ENCODE data around the gene CASK. TPM values are rescaled to one million over a fixed set of nuclear protein-coding genes. Genes with fewer than 3 reads are reported as not detected.
"Not testable (repeated sequence)": the region's sequence is repeated elsewhere in the genome, so short reads cannot be mapped to it uniquely, and the experiment has no call there.

Gene CASK
- total RNA-seq, 1 donor from 2014 or later = 15.1 TPM

DNA sequence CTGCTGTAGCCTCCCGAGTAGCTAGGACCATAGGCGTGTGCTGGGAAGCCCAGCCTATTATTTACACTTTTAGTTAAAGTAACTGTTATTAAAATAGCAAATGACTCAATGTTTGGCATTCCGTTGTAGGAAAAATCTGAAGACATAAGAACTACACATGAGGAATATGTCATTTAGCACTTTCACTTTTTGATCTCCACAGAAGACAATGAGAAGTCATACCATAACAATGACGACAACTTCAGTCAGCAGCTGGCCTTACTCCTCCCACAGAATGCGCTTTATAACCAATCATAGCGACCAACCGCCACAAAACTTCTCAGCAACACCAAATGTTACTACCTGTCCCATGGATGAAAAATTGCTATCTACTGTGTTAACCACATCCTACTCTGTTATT lies 227.9 kb downstream of the CASK start:
- DNase-seq (ENCODE audit: low read depth, low spot score) = no peak

DNA sequence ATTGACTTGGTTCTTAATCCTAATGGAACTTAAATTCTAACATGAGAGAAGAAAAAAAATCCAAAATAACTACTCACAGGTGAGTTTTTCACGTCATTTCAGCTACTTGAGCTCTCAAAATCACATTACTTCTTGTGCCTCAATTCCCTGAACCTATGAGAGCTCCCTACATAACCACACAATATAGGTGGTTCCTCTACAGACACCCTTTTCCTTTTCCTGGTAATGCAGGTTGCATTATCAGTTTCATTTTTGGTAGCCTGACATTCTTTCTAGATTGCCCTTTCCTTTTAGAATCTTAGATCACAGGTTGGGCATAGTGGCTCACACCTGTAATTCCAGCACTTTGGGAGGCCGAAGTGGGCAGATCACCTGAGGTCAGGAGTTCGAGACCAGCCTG lies 230.3 kb downstream of the CASK start:
- DNase-seq (ENCODE audit: low read depth, low spot score) = no peak

DNA sequence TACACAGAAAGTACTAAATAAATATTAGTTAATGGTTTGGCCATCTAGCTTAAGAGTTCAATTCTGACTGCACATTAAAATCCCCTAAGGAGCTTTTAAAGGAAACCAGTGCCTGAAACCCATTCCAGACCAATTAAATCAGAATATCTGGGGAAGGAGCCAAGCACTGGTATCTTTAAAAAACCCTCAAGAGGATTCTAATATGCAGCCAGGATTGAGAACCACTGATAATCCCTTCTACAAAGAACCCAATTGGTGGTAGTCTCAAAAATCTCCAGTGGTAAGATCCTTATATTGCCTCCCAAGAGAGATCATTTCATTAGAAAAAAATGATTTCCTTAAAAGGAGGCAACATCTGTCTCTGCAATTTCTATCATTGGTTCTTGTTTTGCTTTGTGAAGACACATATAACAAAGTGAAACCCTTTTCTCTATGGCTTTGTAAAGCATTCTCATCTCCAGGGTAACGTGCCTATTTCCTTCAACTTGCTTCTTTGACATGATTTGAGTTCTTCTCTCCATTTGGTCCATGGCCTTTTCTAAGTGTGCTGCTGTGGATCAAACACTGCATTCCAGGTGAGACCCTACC lies 231.1 kb downstream of the CASK start:
- no peak for DNase-seq (ENCODE audit: low read depth, low spot score)

DNA sequence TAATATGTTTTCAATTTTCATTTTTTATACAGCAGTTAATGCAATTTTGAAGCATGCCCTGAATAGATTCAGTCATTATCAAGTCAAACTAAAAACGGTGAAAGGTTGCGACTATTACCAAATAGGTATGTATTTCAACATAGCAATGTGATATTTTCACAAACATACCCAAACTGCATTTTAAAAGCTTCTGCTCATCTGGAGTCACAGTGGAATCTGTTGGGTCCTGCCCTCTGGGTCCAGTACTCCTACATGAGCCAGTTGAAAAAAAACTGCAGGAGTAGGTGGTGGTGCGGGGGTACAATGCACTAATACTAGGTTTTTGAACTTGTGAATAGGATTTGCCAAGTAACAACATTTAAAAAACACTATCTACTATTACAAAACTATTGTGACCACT lies 233.6 kb downstream of the CASK start:
- DNase-seq (ENCODE audit: low read depth, low spot score) = no peak

DNA sequence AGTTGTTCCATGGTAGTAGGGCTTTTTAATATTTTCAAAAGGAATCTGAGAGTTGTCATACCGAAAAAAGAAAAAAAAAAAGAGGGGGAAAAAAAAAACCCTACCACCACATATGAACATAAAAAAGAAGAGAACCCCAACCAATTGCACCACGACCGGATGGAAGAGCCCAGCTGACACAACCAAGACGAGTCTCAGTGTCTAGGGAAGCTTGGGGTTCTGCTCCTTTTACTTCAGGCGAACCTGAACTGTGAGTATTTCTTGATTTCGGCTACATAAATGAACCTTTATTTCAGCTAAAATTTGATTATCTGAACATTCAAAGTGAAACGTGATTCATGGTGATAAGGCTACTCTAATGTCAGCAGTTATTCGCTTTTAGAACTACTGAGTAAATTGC lies 234.5 kb downstream of the CASK start, which contains the start of gene GPR34:
Gene GPR34, plus strand, starts transcription at position 139 of the 400 bp plus-strand sequence. CDS start 6,661 bp downstream, outside the sequence.
- DNase-seq (ENCODE audit: low read depth, low spot score) = no peak

DNA sequence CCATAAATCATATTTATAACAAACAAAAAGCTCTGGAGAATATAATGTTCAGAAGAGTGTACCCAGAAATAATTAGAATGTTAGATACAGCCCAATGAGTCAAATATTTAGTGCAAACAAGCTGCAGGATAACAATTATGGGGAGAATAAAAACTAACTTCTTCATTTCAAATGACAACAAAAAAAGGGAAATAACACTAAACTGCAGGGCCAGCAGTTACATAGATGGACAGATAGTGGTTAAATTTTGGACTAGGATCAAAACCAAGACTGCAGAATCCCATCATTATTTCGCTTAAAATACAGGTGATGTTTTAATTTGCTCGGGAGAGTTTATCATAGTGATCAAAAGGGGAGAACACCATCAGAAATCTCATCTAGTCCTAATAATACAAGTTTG lies 235.2 kb downstream of the CASK start:
- DNase-seq (ENCODE audit: low read depth, low spot score) = no peak

DNA sequence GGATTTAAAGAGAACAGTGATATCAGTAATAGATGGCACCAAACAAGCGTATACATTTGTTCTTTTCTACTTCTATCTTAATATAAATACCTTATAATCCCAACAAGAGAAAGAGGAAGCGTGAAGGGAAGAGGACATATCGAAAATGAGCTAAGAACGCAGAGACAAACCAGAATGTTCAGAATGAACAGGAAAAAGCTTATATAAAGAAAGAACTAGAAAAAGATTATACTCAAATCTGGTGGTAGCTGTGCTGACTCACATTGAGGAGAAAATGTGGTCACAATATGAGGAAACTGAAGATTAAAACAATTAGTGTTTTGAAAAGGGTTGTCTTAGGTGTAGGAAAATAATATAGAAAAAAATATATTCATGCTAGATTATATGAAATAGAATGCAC lies 236.6 kb downstream of the CASK start:
- DNase-seq (ENCODE audit: low read depth, low spot score) = no peak

DNA sequence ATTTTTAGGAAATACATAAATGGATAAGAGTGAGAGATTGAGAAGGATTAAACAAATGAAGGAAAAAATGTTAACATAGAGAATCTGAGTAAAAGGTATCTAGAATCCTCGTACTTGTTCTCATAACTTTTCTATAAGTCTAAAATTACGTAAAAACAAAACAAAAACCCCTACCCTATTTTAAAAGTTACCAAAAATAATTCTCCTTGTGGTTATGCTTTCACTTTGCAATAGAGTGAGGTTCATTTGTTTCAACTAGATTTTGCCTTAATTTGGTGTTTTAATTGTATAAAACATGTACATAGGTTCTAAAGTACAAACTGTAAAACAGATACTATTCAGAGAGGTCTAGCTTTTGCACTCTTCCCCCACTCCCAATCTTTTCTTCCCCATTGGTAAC lies 238.4 kb downstream of the CASK start:
- DNase-seq (ENCODE audit: low read depth, low spot score) = no peak

DNA sequence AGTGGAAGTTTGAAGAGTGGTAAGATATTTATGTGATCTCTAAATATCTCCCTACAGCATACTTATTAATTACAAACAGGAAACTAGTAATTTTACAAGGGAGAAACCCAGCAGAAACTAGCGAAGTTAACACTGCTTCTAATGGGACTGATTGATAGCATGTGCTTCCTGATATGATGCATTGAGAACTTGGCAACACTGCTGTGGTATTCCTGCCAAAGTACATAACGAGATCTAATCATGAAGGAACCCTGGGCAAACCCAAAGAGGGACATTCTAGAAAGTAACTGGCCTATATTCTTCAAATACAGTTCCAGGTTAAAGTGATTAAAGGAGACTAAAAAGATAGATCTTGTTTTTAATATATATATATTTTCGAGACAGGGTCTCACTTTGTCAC lies 239.2 kb downstream of the CASK start:
- DNase-seq (ENCODE audit: low read depth, low spot score) = peak; percentile 41

DNA sequence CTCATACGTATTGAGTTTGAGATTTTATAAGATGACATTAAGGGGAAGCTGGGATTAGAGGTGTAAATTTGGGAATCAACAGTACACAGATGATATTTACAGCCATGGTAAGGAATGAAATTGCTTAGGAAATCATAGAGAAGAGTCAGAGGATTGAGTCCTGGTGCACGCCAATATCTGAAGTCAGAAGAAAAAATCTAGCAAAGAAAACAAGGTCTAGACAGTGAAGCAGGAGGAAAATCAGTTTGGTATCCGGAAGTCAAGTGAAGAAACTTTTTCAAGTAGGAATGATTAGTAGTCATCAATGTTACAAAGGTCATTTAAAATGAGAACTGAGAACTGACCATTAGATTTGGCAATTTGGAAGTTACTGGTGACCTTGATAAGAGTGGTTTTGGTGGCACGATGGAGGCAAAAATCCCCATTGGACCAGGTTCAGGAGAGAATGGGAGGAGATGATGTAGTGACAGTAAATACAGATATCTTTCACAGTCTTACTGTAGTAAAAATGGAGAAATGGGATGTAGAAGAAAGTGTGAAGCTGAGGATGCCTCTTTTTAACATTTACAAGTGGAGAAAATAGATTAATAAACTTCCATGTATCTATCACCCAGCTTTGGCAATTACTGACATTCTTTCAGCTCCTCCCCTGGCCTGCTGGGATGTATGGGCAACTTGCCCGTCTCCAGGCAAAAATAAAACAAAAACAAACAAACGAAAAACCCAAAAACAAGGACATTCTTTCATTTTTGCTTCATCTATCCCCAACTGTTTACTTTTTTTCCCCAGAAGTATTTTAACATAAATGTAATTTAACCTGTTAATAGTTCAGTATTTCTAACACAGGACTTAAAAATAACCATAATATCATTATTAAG lies 245.9 kb downstream of the CASK start:
- DNase-seq (ENCODE audit: low read depth, low spot score) = no peak

DNA sequence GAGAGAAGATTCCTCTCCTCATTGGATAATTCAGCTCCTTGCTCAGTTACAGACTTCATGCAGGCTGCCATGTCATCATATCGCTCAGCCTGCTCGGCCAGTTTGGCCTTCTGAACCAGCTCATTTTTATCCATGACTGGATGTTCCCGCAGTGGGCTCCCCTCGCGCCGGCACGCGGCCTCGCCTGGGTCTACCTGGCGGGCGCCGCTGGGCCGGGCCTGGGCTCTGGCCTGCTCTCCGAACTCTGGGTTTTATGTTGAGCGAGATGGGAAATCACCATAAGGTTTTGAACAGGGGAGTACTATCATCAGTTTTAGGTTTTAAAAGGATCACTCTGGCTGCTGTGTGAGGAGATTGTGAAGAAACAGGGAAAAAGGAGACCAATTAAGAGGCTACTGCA lies 247.0 kb downstream of the CASK start:
- not testable (repeated sequence) for DNase-seq (ENCODE audit: low read depth, low spot score)

DNA sequence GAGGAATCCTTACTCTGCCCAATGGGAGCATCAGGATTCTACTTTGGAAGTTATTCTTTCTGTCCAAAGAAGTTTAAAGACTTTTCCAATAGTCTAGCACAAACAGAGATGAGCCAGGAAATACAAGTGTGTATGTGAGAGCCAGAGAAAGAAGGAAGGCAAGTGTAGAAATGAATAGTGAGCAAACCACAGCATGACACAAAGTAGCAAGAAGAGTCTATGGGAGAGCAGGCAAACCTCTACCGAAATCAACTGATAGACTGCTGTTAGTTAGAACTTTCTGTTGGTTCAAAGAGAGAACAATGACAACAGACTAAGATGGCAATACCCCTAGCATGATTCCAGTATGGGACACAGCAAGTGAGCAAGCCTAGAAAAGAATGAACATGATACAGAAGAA lies 250.7 kb downstream of the CASK start:
- DNase-seq (ENCODE audit: low read depth, low spot score) = no peak

DNA sequence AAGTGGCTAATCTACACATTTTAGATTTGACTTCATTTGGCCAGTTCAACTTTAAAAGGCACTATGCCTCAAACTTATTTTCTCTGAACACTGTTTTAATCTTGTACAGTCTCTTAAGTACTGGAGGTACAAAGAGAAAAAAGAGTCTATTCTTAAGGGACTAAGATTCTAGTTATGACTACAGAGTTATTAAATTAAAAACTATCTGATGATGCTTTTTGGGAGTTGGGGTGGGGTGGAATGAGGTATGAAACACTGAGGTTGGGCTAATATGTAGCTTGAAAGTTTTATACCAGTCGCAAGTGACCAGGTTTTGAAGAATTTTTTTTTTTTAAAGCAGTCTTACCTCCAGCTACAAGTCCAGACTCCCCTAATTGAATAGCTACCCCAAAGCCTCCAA lies 252.3 kb downstream of the CASK start:
- no peak for DNase-seq (ENCODE audit: low read depth, low spot score)

DNA sequence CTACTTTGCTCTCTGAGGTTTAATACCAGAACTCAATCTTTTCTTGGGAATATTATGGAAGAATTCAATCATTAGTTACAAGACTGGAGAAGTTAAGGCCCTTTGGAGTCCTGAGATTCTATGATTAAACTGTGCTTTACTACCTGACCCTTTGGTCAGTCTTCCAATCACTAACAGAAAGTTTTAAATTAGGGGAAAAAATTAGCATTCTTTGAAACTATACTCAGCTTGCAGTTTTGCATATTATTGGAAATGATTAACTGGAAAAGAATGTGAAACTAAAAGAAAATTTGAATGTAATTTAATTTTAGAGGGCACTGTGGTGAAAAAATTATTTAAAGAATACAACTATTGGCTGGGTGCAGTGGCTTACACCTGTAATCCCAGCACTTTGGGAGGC lies 253.2 kb downstream of the CASK start:
- DNase-seq (ENCODE audit: low read depth, low spot score) = no peak

DNA sequence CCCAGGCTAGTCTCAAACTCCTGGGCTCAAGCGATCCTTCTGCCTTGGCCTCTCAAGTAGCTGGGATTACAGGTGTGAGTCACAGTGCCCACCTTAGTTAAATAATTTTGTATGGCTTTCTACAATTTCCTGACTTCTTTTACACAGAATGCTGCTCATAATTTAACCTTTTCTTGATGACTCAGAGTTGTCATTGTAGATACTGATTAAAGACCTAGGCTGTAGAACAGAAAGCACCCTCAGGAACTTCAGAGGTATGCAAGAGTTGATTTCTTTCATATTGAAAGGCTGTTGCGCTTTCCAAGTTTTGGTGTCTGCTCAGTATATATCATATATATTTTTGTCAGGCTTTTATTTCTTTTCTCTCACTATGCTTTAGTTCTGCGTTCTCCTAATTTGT lies 255.7 kb downstream of the CASK start:
- DNase-seq (ENCODE audit: low read depth, low spot score) = no peak

DNA sequence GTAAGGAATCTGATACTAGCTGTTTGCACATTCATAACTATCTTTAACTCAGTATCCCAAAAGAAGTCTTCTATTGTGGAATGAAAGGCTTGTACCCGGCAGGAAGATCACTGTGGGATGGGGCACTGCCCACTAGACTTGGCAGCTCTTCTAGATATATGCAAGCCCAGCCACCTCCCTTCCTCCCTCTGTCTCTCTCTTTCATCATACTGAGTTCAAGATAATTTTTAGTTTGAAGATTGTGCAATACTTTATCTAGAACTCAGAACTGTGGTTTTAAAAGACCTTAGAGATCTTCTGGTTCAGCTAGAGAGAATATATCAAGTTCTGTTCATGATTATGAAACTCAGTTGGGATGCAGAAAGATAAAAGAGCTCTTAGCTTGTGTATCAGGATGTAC lies 257.1 kb downstream of the CASK start:
- no peak for DNase-seq (ENCODE audit: low read depth, low spot score)

DNA sequence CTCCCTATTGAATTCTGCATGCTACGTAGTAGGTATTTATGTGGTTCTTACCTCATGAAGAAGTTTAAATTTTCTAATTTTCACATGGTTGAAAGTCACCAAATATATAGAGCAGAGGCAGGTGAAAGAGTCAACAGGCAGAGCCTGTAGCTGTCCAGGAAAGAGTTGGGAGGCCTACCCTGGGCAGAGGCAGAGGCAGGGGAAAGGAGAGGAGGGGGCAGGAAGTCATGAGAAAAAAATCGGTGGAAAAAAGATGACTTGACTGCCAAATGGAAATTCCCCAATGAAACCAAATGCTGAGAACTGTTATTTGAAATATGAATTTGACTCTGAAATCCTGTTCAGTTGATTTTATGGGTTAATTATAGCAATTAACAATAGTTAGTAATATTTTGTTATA lies 257.7 kb downstream of the CASK start:
- DNase-seq (ENCODE audit: low read depth, low spot score) = no peak

DNA sequence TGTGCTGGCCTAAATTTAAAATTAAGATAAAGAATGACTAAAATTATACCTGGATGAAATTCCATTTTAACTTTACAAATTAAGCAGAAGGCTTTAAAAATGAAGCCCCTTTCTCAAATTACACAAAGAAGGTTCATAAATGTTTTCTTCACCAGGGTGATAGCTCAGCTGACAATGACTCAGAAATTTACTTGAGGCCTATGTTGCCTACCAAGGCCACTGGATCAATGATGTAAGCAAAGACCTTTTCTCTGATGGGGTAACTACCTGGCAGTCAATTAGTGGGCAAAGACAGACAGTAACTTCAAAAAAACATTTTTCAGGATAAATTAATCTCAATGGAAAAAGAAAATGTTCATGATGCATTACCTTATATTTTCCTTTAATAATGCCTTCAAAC lies 258.4 kb downstream of the CASK start:
- no peak for DNase-seq (ENCODE audit: low read depth, low spot score)

DNA sequence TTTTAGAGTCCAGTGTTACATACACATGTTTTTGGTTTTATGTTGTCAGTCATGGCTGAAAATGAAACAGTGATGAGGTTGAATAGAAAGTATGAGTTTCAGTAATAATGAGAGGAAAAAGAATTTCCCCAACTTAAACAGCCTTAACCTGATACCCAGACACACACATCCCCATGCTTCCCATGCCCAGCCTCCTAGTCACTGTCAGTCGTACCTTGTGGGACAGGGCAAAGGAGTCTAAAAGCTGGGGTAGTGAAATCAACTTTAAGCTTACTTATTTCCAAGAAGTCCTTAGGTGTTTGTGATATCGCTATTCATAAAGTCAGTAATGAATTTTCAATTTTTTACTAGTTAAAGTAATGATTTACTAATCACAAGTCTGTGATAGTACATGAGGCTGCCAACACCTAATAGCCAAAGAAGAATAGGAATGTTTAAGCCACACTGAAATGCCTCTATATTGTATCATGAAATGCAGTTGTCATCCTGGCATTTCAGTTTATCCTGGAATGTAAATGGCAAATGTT lies 258.9 kb downstream of the CASK start:
- no peak for DNase-seq (ENCODE audit: low read depth, low spot score)

DNA sequence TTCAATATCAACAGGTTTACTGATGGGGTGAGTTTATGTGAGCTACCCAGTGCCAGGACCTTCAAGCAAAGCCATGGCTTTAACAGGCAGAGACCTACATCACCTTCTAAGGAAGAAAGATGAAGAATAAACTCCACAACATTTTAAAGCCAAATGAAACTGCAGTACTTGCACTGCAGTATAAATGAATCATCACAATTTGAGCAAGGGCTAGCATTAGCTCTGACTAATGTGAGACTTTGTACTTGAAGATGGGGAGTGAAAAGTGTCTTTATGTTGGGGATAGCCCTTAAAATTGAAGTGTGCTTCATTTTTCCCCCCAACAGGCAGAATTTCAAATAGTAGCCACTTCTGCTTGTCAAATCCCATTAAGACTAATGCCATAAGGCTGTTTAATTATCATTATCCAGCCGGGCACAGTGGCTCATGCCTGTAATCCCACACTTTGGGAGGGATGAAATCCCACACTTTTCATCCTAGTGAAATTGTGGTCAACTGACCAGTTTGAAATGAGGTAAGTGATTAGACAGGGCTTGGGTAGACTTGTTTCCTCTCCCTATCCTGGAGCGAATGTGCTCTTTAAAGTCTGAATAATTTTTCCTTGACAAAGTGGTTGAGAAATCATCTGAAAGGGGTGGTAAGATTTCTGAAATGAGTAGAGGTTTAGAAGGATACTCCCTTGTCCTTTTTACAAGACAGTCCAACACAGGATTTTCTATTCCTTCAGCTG lies 261.8 kb downstream of the CASK start:
- no peak for DNase-seq (ENCODE audit: low read depth, low spot score)

DNA sequence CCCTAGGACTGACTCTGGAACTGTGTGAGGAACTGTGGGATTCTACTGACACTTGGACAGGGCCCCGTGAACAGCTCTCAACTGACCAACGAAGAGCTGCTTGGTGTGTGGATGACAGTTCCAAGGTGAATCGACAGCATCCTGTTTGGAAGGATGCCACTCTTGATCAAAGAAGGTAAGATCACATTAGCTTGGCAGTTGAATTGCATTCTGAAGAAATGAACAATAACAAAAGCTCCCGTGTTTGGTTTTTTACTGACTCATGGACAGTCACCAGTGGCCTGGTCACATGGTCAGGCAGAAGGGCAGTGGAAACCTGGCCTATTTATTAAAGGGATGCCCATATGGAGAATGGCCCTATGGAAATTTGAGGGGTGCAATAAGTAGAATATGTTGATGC lies 267.7 kb downstream of the CASK start:
- DNase-seq (ENCODE audit: low read depth, low spot score) = no peak

DNA sequence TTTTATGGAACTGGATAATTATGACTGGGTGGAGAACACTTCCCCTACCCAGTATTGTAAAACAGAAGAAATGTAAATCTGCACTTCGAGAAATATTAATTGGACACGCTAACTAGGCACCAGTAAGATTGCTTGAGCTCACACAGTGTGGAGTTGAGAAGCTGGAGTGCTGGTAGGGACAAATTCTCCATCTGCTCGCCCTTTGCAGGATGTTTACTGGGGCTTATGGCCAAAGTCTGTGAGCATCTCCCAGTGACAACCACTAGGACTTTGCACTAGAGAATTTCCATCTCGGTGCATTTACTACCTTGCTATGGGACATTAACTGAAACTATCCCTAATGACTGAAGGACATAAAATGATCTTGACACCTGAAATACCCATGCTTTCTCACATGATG lies 268.3 kb downstream of the CASK start:
- no peak for DNase-seq (ENCODE audit: low read depth, low spot score)

All from pulmonary artery endothelial cell (primary cell).